ENCODE measurements around the gene ADCY7.

ADCY7 gene

DNA sequence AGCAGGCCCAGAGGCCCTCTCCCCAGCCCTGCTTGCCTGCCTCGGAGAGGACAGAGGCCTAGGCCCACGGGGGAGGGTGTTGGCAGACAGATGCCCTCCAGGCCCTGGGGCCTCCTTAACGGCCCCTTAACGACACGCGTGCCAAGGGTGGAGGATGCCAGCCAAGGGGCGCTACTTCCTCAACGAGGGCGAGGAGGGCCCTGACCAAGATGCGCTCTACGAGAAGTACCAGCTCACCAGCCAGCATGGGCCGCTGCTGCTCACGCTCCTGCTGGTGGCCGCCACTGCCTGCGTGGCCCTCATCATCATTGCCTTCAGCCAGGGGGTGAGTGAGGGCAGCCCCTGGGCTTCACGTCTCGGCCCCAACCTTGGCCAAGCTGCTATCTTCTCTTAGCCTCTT is 21.7 kb downstream of the ADCY7 start:
- FAIRE-seq (no peak), DNase-seq (ENCODE audit: insufficient read length, low spot score) (no peak)
- TF ChIP-seq POLR2A (IDR thresholded peaks at IDR 0.05; ENCODE audit: low read depth, low read length), result no peak

GRCh38 chr16:50288920-50289319 is 22.6 kb downstream of the ADCY7 start:
- DNase-seq (ENCODE audit: insufficient read length, low spot score), result no peak
- no peak for TF ChIP-seq POLR2A (IDR thresholded peaks at IDR 0.05; ENCODE audit: low read depth, low read length)
- FAIRE-seq, result no peak

DNA sequence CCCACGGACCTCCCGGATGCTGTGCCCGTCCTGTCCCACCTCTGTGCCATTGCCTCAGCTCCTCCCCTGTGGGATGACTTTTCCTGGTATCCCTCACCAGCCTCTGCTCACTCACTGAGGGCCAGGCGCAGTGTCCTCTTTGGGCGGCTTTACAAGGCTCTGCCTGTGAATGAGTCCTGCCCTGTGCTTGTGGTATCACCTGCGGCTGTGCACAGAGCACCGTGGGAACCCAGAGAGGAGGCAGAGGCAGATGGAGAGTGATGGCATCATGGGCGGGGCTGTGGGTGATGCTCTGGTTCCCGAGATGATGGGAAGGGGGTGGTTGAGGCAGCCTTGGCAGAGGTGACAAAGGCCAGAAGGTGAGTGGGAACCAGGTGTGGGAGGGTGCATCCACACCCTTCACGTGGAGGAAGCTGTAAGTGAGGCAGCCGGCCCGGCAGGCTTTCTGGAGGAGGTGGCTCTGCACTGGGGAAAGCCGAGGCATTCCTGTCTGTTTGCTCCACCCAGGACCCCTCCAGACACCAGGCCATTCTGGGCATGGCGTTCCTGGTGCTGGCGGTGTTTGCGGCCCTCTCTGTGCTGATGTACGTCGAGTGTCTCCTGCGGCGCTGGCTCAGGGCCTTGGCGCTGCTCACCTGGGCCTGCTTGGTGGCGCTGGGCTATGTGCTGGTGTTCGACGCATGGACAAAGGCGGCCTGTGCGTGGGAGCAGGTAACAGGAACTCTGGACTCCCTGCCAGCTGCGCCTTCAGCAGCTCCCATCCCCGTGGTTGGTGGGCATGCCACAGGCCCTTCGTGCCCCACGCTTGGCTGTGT is 23.8 kb downstream of the ADCY7 start:
- DNase-seq (ENCODE audit: insufficient read length, low spot score) (no peak), FAIRE-seq (no peak)
- no peak for TF ChIP-seq POLR2A (IDR thresholded peaks at IDR 0.05; ENCODE audit: low read depth, low read length)

DNA sequence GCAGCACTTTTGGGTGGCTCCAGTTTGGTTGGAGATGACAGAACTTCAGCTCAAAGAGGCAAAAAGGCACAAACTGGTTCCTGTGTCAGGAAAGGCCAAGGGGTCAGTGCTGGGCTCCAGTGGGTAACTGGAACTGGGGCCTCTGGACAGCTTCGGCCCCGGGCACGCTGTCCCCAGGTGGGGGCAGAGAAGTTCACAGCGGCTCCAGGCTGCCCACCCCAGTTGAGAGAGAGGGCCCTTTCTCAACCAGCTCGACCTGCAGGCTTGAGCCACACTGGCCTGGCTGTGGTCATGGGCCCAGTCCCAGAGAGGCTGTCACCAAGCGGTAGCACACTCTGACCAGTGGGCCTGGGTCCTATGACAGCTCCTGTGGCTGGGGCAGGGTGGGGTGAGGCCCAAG is 24.5 kb downstream of the ADCY7 start:
- no peak for TF ChIP-seq POLR2A (IDR thresholded peaks at IDR 0.05; ENCODE audit: low read depth, low read length)
- no peak for FAIRE-seq
- no peak for DNase-seq (ENCODE audit: insufficient read length, low spot score)

GRCh38 chr16:50291719-50292565 is 25.6 kb downstream of the ADCY7 start:
- FAIRE-seq (no peak), DNase-seq (ENCODE audit: insufficient read length, low spot score) (no peak)
- no peak for TF ChIP-seq POLR2A (IDR thresholded peaks at IDR 0.05; ENCODE audit: low read depth, low read length)

- no peak for TF ChIP-seq POLR2A (IDR thresholded peaks at IDR 0.05; ENCODE audit: low read depth, low read length)
- DNase-seq (ENCODE audit: insufficient read length, low spot score) (no peak), FAIRE-seq (no peak)
Observed at GRCh38 chr16:50292566-50292948, 26.2 kb downstream of the ADCY7 start.

DNA sequence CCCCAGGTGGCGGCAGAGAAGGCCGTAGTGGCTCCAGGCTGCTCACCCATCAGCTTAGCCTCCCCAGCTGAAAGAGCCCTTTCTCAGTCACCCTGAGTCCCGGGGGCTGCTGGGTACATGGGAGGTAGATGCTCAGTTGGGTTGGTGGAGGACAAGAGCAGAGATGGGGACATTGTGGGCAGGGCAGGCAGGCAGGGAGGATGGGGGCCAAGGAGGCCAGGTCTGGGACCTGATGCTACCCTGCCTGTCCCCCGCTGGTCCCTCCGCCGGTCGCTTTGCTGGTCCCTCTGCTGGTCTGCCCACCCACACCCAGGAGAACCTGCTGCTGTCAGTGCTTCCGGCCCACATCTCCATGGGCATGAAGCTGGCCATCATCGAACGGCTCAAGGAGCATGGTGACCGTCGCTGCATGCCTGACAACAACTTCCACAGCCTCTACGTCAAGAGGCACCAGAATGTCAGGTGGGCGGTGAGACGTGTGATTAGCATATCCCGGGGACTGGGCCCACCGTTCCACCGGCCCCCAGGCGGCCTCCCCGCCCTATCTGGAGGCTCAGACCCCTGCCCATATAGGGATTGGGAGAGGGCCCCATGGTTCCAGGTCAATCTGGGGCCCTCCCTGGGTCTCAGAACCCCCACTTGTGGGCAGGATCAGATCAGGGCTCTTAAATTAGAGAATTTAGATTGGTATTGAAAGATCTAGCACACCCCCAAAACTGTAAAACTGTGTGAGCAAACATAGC is 26.9 kb downstream of the ADCY7 start:
- TF ChIP-seq POLR2A (IDR thresholded peaks at IDR 0.05; ENCODE audit: low read depth, low read length), result no peak
- FAIRE-seq (no peak), DNase-seq (ENCODE audit: insufficient read length, low spot score) (no peak)

DNA sequence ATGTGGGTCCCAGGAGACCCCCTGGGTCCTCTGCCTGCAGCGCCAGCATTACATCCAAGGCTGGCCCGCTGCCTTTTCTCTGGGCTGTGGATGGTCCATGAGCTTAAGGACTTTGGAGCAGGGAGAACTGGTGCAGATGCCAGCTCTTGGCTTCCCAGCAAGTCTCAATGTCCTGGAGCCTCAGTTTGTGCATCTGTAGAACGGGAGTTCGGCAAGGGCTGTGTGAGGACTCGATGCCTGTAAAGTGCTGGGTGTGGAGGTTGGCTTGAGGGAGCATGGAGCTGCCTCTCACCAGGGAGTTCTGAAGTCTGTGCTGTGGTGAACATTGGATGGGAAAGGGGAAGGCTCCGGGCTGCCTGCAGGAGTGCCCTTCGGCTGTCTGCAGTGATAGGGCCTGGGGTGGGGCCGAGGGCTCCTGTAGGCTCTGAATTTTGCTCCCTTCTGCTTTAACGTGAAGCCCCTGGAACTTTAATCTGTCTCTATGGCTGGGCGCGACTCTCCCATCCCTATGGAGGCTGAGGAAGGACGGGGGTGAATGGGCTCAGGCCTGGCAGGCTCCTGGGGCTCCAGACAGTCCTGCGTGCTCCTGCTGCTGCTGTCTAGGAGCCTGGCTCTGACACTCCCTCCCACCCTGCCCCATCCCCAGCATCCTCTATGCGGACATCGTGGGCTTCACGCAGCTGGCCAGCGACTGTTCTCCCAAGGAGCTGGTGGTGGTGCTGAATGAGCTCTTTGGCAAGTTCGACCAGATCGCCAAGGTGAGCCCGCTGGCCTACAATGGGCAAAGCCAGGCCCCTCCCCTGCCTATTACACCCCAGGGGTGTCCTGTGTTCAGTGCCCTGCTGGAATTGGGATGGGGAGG is 27.9 kb downstream of the ADCY7 start:
- FAIRE-seq (no peak), DNase-seq (ENCODE audit: insufficient read length, low spot score) (no peak)
- no peak for TF ChIP-seq POLR2A (IDR thresholded peaks at IDR 0.05; ENCODE audit: low read depth, low read length)

GRCh38 chr16:50294955-50295354 is 28.6 kb downstream of the ADCY7 start:
- DNase-seq (ENCODE audit: insufficient read length, low spot score) (no peak), FAIRE-seq (no peak)
- no peak for TF ChIP-seq POLR2A (IDR thresholded peaks at IDR 0.05; ENCODE audit: low read depth, low read length)

DNA sequence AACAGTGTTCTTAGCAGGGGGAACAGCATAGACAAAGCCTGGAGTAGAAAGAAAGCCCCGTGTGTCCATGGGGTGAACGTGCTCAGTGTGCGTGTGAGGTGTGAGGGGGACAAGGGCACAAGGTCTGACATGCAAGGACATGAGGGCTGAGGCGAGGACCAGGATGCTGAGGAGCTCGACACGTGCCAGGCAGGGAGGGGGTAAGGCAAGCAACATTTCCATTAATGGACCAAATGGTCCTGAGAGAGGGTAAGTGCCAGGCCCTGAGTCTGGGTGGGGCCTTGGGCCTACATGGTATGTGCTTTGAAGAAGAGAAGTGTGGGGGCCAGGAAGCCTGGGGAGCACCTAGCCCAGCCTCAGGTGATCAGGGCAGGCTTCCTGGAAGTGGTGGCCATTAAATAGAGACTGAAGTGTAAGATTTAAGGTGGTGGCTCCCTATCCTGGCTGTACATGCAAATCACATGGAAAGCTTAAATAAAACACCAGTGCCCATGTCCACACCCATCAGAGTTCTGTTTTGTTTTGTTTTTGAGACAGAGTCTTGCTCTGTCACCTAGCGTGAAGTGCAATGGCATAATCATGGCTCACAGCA is 29.3 kb downstream of the ADCY7 start:
- TF ChIP-seq POLR2A (IDR thresholded peaks at IDR 0.05; ENCODE audit: low read depth, low read length), result no peak
- no peak for DNase-seq (ENCODE audit: insufficient read length, low spot score)
- no peak for FAIRE-seq

DNA sequence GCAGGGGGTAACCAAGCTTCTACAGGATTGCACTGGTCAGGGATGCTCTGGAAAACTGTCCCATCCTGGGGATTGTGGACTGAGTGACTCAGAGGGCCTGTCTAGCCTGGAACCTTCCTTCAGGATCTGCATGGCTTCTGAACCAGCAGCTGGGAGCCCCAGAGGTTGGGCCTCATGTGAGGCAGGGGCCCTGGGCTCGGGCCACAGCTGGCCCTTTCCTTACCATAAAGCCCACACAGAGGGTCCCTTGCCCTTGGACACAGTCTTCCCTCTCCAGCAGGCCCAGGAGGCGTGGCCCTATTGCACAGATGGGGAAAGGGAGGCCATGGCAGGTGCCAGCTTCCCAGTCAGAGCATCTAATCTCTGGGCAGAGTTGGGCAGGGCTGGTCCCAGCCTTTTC is 30.5 kb downstream of the ADCY7 start:
- no peak for TF ChIP-seq POLR2A (IDR thresholded peaks at IDR 0.05; ENCODE audit: low read depth, low read length)
- no peak for DNase-seq (ENCODE audit: insufficient read length, low spot score)
- no peak for FAIRE-seq

DNA sequence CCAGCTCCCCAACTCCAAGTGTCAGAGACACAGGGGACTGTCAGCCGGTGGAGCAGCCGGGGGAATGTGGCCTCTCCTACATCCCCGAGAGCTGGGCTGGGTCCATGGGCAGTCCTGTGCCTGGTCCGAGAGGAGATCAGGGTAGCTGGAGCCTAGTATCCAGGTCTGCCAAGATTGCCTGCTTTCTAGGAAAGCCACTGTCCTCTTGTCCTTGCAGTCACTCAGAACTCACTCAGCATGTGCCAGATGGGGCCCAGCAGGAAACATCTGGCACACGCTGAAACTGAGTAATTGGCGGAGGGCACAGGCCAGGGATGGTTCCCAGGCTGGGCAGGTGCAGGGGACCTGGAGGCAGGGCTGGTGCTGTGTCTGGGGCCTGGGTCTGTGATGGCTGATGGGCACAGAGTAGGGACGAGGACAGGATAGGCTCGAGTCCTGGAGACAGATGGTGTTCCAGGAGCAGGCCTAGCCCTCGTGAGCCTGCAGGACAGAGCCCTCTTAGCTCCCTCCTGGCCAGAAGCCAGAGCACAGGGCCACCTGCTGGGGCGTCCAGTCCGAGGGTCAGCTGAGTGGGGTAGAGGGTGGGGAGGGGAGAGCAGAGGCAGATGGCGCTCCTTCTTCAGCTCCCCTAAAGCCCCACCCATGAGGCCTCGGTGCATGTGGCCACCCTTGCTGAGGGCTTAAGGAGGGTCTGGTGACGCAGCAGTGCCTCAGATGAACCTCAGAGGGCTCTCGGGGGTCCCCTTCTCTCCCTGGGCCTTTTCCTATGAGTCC is 31.1 kb downstream of the ADCY7 start:
- no peak for TF ChIP-seq POLR2A (IDR thresholded peaks at IDR 0.05; ENCODE audit: low read depth, low read length)
- DNase-seq (ENCODE audit: insufficient read length, low spot score), result no peak
- no peak for FAIRE-seq
